Mammary epithelial cell (primary cell): ENCODE data around the gene EYS.

Experiments
- EZH2 ChIP-seq: IDR thresholded peaks from 2 replicates; pipeline ENCODE4 v1.6.1; 2012; ENCODE audit warnings: low read length, inconsistent platforms, borderline replicate concordance
- TF ChIP-seq, protein P1 (sequence below), 2 donors: IDR thresholded peaks in 1 of 2; conservative IDR thresholded peaks in 1 of 2; 2 replicates each; pipeline ENCODE4 v1.5.1; 2011 to 2012; ENCODE audit warnings: inconsistent platforms in 2 of 2, low read length in 2 of 2, mild to moderate bottlenecking in 2 of 2, control low read depth in 1 of 2, low read depth in 1 of 2; ENCODE audit not compliant: insufficient read depth in 1 of 2; ENCODE audit errors: extremely low read depth in 1 of 2

DNA sequence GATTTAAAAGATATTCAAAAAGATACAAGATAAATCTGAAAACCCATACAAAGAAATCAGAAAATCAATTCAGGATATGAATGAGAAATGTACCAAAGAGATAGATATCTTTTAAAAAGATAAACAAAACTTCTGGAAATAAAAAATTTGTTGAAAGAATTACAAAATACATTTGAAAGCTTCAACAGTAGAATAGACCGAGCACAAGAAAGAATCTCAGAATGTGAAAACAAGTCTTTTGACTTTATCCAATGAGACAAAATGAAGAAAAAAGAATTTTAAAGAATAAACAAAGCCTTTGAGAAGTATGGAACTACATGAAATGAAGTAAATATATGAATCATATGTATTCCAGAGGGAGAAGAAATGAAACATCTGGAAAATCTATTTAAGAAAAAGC, 1011.0 kb downstream of the EYS start:
- TF ChIP-seq, protein P1, sequence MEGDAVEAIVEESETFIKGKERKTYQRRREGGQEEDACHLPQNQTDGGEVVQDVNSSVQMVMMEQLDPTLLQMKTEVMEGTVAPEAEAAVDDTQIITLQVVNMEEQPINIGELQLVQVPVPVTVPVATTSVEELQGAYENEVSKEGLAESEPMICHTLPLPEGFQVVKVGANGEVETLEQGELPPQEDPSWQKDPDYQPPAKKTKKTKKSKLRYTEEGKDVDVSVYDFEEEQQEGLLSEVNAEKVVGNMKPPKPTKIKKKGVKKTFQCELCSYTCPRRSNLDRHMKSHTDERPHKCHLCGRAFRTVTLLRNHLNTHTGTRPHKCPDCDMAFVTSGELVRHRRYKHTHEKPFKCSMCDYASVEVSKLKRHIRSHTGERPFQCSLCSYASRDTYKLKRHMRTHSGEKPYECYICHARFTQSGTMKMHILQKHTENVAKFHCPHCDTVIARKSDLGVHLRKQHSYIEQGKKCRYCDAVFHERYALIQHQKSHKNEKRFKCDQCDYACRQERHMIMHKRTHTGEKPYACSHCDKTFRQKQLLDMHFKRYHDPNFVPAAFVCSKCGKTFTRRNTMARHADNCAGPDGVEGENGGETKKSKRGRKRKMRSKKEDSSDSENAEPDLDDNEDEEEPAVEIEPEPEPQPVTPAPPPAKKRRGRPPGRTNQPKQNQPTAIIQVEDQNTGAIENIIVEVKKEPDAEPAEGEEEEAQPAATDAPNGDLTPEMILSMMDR (conservative IDR thresholded peaks at IDR 0.05 in 1 of 2, IDR thresholded peaks at IDR 0.05 in 1 of 2; ENCODE audit: extremely low read depth in 1 of 2, insufficient read depth in 1 of 2, low read depth in 1 of 2, low read length in 2 of 2): no peak
- no peak for TF ChIP-seq EZH2
